Measurements from ENCODE around the gene SHLD1.

SHLD1 gene

DNA sequence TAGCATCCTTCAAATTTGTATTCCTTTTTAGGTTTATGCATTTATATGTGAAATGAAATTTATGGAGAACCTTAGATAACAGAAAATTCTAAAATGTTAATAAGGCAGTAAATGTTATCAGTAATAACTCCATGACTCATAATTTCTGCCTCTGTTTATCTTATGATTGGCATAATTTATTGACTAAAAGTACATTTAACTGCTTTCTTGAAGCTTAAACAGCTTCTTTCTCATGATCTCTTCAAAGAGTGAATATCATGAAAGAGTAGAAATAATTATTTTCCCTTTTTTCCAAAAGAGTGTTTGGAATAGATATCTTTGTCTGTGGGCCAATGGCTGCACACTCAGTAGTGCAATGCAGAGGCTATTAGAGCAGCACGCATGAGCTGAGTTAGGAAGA is 91.3 kb downstream of the SHLD1 start:
- Histone ChIP-seq H2AFZ (ENCODE audit: low read length) (no peak overlapping the region), H2BK12ac (ENCODE audit: low read length) (no peak overlapping the region), H3K4ac (ENCODE audit: low read length) (no peak overlapping the region), H3K14ac (ENCODE audit: low read length) (no peak overlapping the region), H2AK5ac (ENCODE audit: low read depth, low read length) (no peak overlapping the region), H3K9me3 (replicated peaks in 1 of 2; ENCODE audit: control insufficient read depth in 2 of 2, insufficient read depth in 1 of 2, low read depth in 1 of 2, low read length in 2 of 2) (no peaks in the 10 kb centered on the region), H2BK120ac (ENCODE audit: low read depth, low read length) (no peak overlapping the region), H3K79me1 (ENCODE audit: low read depth, low read length) (no peaks in the 10 kb centered on the region), H2BK5ac (ENCODE audit: low read length) (no peak overlapping the region), H3K4me3 (ENCODE audit: low read length in 2 of 2) (no peak overlapping the region), H3K23ac (ENCODE audit: low read depth, low read length, poor library complexity) (no peak overlapping the region), H4K8ac (ENCODE audit: low read depth, low read length) (no peak overlapping the region), H3K36me3 (replicated peaks in 1 of 2; ENCODE audit: control insufficient read depth in 2 of 2, insufficient read depth in 2 of 2, low read length in 2 of 2) (no peaks in the 10 kb centered on the region), H2BK15ac (ENCODE audit: low read length) (no peak overlapping the region), H3K4me2 (ENCODE audit: insufficient read depth, low read length, poor library complexity, severe bottlenecking) (no peak overlapping the region), H3K27ac (replicated peaks; ENCODE audit: low read length) (no peak overlapping the region), H3K4me1 (ENCODE audit: control insufficient read depth in 2 of 2, insufficient read depth in 1 of 2, low read depth in 1 of 2, low read length in 2 of 2) (peaks cover 0 to 5% of the 10 kb centered on the region in 2 donors), H3K18ac (ENCODE audit: low read length) (no peak overlapping the region), H4K91ac (ENCODE audit: low read depth, low read length, poor library complexity) (no peak overlapping the region), H3K9ac (ENCODE audit: low read depth, low read length, poor library complexity) (no peak overlapping the region), H3K27me3 (ENCODE audit: control insufficient read depth in 3 of 3, insufficient read depth in 3 of 3, low read depth in 1 of 3, low read length in 3 of 3) (no peaks in the 10 kb centered on the region)
- DNase-seq (ENCODE audit: low spot score), result no peak
- WGBS, 2 donors (ENCODE audit: extremely low coverage in 2 of 2, insufficient read length in 2 of 2, insufficient replicate concordance in 1 of 2), result no CpG with 5 or more reads among the region's 1 CpG

GRCh38 chr20:5842465-5842864 is 92.3 kb downstream of the SHLD1 start:
- no CpG with 5 or more reads among the region's 2 CpGs for WGBS, 2 donors (ENCODE audit: extremely low coverage in 2 of 2, insufficient read length in 2 of 2, insufficient replicate concordance in 1 of 2)
- no peak overlapping the region for H3K27ac ChIP-seq (replicated peaks; ENCODE audit: low read length)

GRCh38 chr20:5843054-5843592 is 92.9 kb downstream of the SHLD1 start:
- no peak overlapping the region for H2BK120ac ChIP-seq (ENCODE audit: low read depth, low read length)
- H3K18ac ChIP-seq (ENCODE audit: low read length), result no peak overlapping the region
- DNase-seq (ENCODE audit: low spot score), result no peak
- no peak overlapping the region for H3K4me2 ChIP-seq (ENCODE audit: insufficient read depth, low read length, poor library complexity, severe bottlenecking)
- no peak overlapping the region for H3K23ac ChIP-seq (ENCODE audit: low read depth, low read length, poor library complexity)
- no peak overlapping the region for H3K9ac ChIP-seq (ENCODE audit: low read depth, low read length, poor library complexity)
- no peaks in the 10 kb centered on the region for H3K79me1 ChIP-seq (ENCODE audit: low read depth, low read length)
- no peak overlapping the region for H3K27ac ChIP-seq (replicated peaks; ENCODE audit: low read length)
- peaks cover 0 to 5% of the 10 kb centered on the region in 2 donors for H3K4me1 ChIP-seq (ENCODE audit: control insufficient read depth in 2 of 2, insufficient read depth in 1 of 2, low read depth in 1 of 2, low read length in 2 of 2)
- no peak overlapping the region for H3K14ac ChIP-seq (ENCODE audit: low read length)
- H2BK5ac ChIP-seq (ENCODE audit: low read length), result no peak overlapping the region
- no peak overlapping the region for H2AFZ ChIP-seq (ENCODE audit: low read length)
- no peaks in the 10 kb centered on the region for H3K9me3 ChIP-seq (replicated peaks in 1 of 2; ENCODE audit: control insufficient read depth in 2 of 2, insufficient read depth in 1 of 2, low read depth in 1 of 2, low read length in 2 of 2)
- no peak overlapping the region for H2BK15ac ChIP-seq (ENCODE audit: low read length)
- H4K91ac ChIP-seq (ENCODE audit: low read depth, low read length, poor library complexity), result no peak overlapping the region
- H3K4ac ChIP-seq (ENCODE audit: low read length), result no peak overlapping the region
- no peaks in the 10 kb centered on the region for H3K27me3 ChIP-seq (ENCODE audit: control insufficient read depth in 3 of 3, insufficient read depth in 3 of 3, low read depth in 1 of 3, low read length in 3 of 3)
- no peak overlapping the region for H2AK5ac ChIP-seq (ENCODE audit: low read depth, low read length)
- H3K36me3 ChIP-seq (replicated peaks in 1 of 2; ENCODE audit: control insufficient read depth in 2 of 2, insufficient read depth in 2 of 2, low read length in 2 of 2), result no peaks in the 10 kb centered on the region
- H4K8ac ChIP-seq (ENCODE audit: low read depth, low read length), result no peak overlapping the region
- no peak overlapping the region for H2BK12ac ChIP-seq (ENCODE audit: low read length)
- no CpG with 5 or more reads among the region's 5 CpGs for WGBS, 2 donors (ENCODE audit: extremely low coverage in 2 of 2, insufficient read length in 2 of 2, insufficient replicate concordance in 1 of 2)
- no peak overlapping the region for H3K4me3 ChIP-seq (ENCODE audit: low read length in 2 of 2)

More at GRCh38 chr20:5842465-5842864, 92.3 kb downstream of the SHLD1 start:
- H3K36me3 ChIP-seq (replicated peaks in 1 of 2; ENCODE audit: control insufficient read depth in 2 of 2, insufficient read depth in 2 of 2, low read length in 2 of 2), result no peaks in the 10 kb centered on the region
- no peaks in the 10 kb centered on the region for H3K27me3 ChIP-seq (ENCODE audit: control insufficient read depth in 3 of 3, insufficient read depth in 3 of 3, low read depth in 1 of 3, low read length in 3 of 3)
- H3K18ac ChIP-seq (ENCODE audit: low read length), result no peak overlapping the region
- H2BK12ac ChIP-seq (ENCODE audit: low read length), result no peak overlapping the region
- no peak overlapping the region for H3K9ac ChIP-seq (ENCODE audit: low read depth, low read length, poor library complexity)
- no peaks in the 10 kb centered on the region for H3K79me1 ChIP-seq (ENCODE audit: low read depth, low read length)
- H3K4me3 ChIP-seq (ENCODE audit: low read length in 2 of 2), result no peak overlapping the region
- no peak overlapping the region for H3K4me2 ChIP-seq (ENCODE audit: insufficient read depth, low read length, poor library complexity, severe bottlenecking)
- no peak overlapping the region for H2BK120ac ChIP-seq (ENCODE audit: low read depth, low read length)
- H2BK5ac ChIP-seq (ENCODE audit: low read length), result no peak overlapping the region
- H3K9me3 ChIP-seq (replicated peaks in 1 of 2; ENCODE audit: control insufficient read depth in 2 of 2, insufficient read depth in 1 of 2, low read depth in 1 of 2, low read length in 2 of 2), result no peaks in the 10 kb centered on the region
- no peak overlapping the region for H2BK15ac ChIP-seq (ENCODE audit: low read length)
- H2AK5ac ChIP-seq (ENCODE audit: low read depth, low read length), result no peak overlapping the region
- no peak overlapping the region for H2AFZ ChIP-seq (ENCODE audit: low read length)
- H3K14ac ChIP-seq (ENCODE audit: low read length), result no peak overlapping the region
- H4K8ac ChIP-seq (ENCODE audit: low read depth, low read length), result no peak overlapping the region
- peaks cover 0 to 5% of the 10 kb centered on the region in 2 donors for H3K4me1 ChIP-seq (ENCODE audit: control insufficient read depth in 2 of 2, insufficient read depth in 1 of 2, low read depth in 1 of 2, low read length in 2 of 2)
- no peak overlapping the region for H3K4ac ChIP-seq (ENCODE audit: low read length)
- no peak overlapping the region for H3K23ac ChIP-seq (ENCODE audit: low read depth, low read length, poor library complexity)
- no peak for DNase-seq (ENCODE audit: low spot score)
- no peak overlapping the region for H4K91ac ChIP-seq (ENCODE audit: low read depth, low read length, poor library complexity)

- no peak overlapping the region for H2BK15ac ChIP-seq (ENCODE audit: low read length)
- H2AK5ac ChIP-seq (ENCODE audit: low read depth, low read length), result no peak overlapping the region
- H3K9ac ChIP-seq (ENCODE audit: low read depth, low read length, poor library complexity), result no peak overlapping the region
- no CpG with 5 or more reads among the region's 2 CpGs for WGBS, 2 donors (ENCODE audit: extremely low coverage in 2 of 2, insufficient read length in 2 of 2, insufficient replicate concordance in 1 of 2)
- H3K23ac ChIP-seq (ENCODE audit: low read depth, low read length, poor library complexity), result no peak overlapping the region
- H3K4me1 ChIP-seq (ENCODE audit: control insufficient read depth in 2 of 2, insufficient read depth in 1 of 2, low read depth in 1 of 2, low read length in 2 of 2), result peaks cover 0 to 5% of the 10 kb centered on the region in 2 donors
- no peak overlapping the region for H3K14ac ChIP-seq (ENCODE audit: low read length)
- no peaks in the 10 kb centered on the region for H3K36me3 ChIP-seq (replicated peaks in 1 of 2; ENCODE audit: control insufficient read depth in 2 of 2, insufficient read depth in 2 of 2, low read length in 2 of 2)
- H3K79me1 ChIP-seq (ENCODE audit: low read depth, low read length), result no peaks in the 10 kb centered on the region
- H3K4ac ChIP-seq (ENCODE audit: low read length), result no peak overlapping the region
- H4K91ac ChIP-seq (ENCODE audit: low read depth, low read length, poor library complexity), result no peak overlapping the region
- no peak overlapping the region for H3K27ac ChIP-seq (replicated peaks; ENCODE audit: low read length)
- H4K8ac ChIP-seq (ENCODE audit: low read depth, low read length), result no peak overlapping the region
- no peak overlapping the region for H2AFZ ChIP-seq (ENCODE audit: low read length)
- no peaks in the 10 kb centered on the region for H3K9me3 ChIP-seq (replicated peaks in 1 of 2; ENCODE audit: control insufficient read depth in 2 of 2, insufficient read depth in 1 of 2, low read depth in 1 of 2, low read length in 2 of 2)
- H2BK120ac ChIP-seq (ENCODE audit: low read depth, low read length), result no peak overlapping the region
- H3K4me3 ChIP-seq (ENCODE audit: low read length in 2 of 2), result no peak overlapping the region
- no peak overlapping the region for H2BK5ac ChIP-seq (ENCODE audit: low read length)
- H3K18ac ChIP-seq (ENCODE audit: low read length), result no peak overlapping the region
- no peak overlapping the region for H2BK12ac ChIP-seq (ENCODE audit: low read length)
- no peak overlapping the region for H3K4me2 ChIP-seq (ENCODE audit: insufficient read depth, low read length, poor library complexity, severe bottlenecking)
- H3K27me3 ChIP-seq (ENCODE audit: control insufficient read depth in 3 of 3, insufficient read depth in 3 of 3, low read depth in 1 of 3, low read length in 3 of 3), result no peaks in the 10 kb centered on the region
- no peak for DNase-seq (ENCODE audit: low spot score)
These were observed 94.0 kb downstream of the SHLD1 start for GRCh38 chr20:5844063-5844681.

Measured in neuronal stem cell (in vitro differentiated cells).